HCEC 1CT (cell line): ENCODE results near the gene HJV.

ENCODE experiments used
- DNase-seq: peaks from one replicate; pipeline ENCODE4 v3.0.0-alpha.2; 2017

Gene HJV

GRCh38 chr1:145992958-145993617, 28.4 kb downstream of the HJV start:
- no peak for DNase-seq

GRCh38 chr1:145992502-145992936, 29.0 kb downstream of the HJV start:
- no peak for DNase-seq

GRCh38 chr1:145991735-145992412, 29.7 kb downstream of the HJV start:
- DNase-seq, result no peak

DNA sequence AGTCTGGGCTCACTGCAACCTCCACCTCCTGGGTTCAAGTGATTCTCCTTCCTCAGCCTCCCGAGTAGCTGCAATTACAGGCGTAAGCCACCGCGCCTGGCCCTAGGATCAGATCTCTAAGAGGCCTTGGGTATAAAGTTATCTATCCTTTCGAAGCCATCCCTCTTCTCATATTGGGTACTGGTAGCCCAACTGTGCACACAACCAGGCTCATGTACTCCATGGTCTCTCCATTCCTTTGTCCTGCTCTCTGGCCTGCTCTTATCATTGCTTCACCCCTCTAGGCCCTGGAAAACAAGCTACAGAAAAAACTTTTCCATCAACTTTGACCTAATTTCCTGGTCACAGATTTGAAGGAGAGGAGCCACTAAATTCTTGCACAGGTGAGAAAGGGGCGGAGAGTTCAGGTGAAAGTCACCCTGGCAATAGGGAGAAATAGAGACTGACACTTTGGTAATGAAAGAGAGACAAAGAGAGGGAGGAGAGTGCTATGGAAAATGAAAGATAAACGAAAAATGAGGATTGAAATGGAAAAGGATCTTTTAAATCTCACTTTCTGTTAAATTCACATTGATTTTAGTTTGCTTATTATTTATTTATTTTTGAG, 31.2 kb downstream of the HJV start:
- no peak for DNase-seq

DNA sequence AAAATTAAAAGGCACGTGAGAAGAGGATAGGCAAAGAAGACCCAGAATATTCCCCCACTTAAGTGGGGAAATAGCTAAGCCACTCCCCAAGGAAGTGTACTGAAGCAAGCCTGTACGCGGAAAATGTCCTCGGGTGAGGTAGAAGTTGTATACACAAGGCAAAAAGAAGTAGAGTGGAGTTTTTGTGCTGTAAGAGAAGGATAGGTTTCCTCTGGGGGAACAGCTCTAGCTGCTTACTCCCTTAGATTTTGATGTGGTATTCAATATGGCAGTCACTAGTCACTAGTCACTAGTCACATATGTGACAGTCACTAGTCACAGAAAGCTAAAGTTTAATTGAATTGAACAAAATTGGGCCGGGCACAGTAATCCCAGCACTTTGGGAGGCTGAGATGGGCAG, 32.8 kb downstream of the HJV start:
- DNase-seq, result no peak

GRCh38 chr1:145987926-145988325, 33.6 kb downstream of the HJV start:
- DNase-seq, result no peak

- no peak for DNase-seq
Measured at GRCh38 chr1:145986551-145986950, 35.0 kb downstream of the HJV start.

GRCh38 chr1:145985502-145986439, 35.8 kb downstream of the HJV start:
- peak; percentile 93 for DNase-seq

DNA sequence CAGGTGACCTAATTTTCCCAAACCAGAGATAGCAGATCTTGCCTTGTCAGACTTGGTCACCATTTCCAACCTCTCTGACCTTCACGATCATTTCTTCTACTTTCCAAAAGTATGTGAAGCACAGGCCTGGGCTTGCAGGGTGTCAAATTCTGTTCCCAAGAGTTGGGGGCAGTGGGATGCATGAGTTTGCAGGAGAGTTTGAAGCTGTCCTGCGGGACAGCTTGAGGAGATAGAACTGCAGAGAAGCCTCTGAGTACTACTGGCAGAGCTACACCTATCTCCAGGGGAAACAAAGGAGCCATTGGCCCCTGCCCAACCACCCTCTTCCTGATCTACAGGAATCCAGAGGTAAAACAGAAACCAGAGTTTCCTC, 36.4 kb downstream of the HJV start:
- no peak for DNase-seq

DNA sequence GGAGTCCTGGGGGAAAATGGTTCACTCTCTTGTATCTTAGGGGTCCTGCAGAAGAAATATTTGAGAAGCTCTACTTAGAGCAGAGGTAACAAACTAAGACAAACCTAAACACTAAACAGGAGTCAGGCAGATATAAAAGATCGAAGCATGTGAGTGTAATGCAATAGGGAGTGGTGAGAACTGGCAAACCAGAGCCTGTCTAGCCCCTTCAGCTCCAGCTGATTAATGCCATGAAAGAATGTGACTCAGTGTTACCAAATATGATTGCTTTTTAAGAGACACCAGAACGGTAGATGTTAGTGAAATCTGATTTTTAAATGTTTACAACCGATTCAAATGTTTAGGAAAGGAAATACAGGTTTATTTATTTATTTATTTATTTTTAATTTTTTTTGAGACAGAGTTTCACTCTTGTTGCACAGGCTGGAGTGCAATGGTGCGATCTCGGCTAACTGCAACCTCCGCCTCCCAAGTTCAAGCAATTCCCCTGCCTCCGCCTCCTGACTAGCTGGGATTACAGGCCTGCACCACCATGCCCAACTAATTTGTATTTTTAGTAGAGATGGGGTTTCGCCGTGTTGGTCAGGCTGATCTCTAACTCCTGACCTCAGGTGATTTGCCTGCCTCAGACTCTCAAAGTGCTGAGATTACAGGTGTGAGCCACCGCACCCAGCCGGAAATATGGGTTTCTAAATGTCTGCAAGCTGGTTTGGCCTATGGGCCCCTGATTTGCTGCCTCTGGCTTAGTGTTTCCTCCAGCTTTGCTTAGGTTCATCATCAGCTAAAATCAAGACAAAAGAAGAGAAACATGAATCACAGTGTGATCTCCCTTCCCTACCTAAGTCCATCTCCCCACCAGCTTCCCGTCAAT, 37.3 kb downstream of the HJV start:
- DNase-seq, result no peak

- no peak for DNase-seq
Measured at GRCh38 chr1:145983206-145983675, 38.3 kb downstream of the HJV start.

DNA sequence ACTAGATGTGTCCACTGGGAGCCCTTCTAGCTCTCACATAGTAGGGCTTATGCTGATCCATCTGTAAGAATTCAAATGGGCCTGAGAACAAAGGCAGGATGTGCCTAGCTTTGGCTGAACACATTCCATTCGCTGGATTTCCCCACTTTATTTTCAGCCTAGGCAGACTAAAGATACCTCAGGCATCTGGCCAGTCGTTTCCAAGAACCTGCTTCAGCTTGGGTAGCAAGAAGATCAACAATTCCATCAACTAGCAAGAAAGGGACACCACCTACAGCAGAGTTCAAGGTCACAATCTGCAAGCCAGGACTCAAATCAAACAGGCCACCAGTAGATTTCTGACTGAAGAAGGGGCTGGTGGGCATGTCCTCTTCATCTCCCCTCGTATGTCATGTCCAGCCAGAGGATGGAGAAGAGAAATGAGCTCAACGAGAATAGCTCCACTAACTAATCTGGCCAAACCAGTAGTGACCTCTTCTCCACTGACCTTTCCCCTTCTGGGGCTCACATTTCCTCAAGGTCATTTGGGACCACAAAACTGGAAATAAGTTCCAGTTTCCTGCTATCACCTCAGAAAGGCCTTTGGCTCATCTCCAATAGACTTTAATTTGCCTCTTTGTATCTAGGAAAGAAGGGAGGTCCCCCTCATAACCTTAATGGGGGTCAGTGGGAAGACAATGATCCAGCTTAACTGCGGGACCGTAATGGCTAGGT, 39.4 kb downstream of the HJV start:
- DNase-seq, result no peak

GRCh38 chr1:145980457-145980994, 41.0 kb downstream of the HJV start:
- no peak for DNase-seq

GRCh38 chr1:145979746-145980456, 41.6 kb downstream of the HJV start:
- DNase-seq, result no peak

DNA sequence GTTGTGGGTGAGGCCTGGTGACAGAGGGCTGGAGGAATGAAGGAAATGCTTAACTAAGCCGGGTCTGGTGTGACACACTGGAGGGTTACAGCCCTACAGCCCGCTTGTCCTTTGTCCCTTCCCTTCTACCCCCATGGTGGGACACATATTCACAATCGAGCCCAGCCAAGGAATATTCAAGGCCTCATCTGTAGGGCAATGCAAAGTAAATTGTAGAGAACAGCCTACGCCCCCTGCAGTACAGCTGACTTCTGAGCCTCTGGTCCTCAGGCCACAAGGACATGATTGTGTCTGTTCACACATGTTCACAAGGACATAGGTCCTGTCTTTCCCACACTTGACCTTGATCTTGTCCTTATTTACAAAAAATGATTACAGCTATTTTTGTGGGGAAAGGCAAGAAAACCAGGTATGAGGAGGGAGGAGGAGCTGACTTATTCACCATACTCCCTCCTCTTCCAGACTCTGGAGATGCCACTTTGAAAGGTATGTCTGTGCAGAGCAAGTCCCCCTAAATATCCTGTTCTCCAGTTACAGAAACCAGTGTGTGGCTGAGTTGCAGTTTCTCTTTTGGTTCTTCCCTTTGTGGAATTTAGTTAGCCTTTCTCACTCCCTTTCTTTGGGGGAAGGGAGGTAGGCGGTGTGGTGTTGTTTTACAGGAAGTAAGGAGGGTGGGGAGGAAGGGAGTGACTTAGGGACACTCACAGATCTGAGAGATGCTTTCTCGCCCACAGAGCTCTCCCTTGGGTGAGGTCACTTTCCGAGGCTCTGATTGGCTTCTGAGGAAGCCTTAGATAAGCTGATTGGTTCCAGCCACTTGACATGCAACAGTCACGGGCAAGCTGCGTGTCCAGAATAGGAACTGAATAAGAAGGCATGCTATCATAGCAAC, 42.4 kb downstream of the HJV start:
- peak; percentile 100 for DNase-seq

DNA sequence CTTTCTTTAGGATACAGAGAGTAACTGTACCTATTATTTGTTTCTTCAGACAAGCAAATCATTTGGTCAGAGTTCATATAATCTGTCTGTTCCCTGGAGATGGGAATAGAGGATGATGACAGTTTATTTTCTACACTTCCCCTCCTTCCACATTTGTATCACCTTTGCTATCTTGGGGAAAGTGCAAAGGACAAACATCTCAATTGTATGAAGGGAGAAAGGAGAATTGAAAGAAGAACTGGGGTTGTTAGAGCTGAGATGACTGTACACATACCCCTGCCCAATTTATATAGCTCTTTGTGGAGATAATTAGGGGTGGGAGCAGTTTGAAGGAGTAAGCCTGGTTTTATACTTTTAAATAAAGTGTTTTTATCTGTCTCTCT, 43.1 kb downstream of the HJV start:
- DNase-seq, result no peak

DNA sequence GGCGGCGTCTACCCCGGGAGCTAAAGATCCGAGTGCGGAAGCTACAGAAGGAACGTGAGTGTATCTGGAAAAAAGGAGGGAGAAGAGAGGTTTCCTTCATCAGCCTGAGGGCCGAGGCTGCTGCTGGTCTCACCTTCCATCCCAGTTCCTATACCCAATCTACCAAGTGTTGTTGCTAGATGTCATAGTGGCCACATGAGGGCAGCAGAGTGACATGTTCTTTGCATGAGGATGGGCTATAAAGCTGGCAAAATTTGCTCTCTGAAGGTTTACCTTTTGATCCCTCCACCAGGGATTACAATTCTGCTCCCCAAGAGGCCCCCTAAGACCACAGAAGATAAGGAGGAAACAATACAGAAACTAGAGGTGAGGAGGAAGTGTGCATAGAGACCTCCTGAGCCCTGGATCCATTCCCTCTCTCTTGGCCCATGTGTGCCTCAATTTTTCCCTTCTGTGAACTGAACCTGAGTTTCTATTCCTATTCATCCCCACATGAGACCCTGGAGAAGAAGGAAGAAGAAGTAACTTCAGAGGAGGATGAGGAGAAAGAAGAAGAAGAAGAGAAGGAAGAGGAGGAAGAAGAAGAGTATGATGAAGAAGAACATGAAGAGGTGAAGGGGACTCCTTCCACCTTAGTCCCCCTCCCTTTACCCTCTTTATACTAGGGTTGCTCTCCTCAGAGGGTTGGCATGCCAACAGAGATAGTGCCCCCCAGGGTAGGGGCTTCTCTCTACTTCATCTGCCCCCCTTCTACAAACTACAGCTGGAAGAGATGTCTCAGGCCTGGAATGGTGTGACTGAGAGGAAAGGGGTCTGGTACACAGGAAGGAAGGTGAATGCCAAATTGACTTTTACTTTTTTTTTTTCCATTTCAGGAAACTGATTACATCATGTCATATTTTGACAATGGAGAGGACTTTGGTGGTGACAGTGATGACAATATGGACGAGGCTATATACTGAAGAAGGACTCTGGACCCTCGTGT, 43.8 kb downstream of the HJV start:
- peak; percentile 82 for DNase-seq

DNA sequence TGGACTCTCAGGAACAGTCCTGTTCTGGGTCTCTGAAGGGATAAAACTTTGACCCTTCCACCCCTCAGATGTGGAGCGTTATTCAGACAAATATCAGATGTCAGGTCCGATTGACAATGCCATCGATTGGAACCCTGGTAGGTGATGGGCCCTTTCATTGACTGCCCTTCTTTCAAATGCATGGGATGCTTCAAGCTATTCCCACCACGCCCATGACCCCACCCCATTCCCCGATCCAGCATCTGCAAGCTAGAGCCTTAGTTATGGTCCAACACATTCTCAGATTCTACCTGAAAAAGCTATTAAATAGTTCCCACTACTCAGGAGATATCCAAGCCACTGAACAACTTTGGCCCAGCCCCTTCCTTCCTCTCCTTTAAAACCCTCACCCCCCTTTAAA, 44.5 kb downstream of the HJV start:
- DNase-seq, result no peak
